ENCODE results near the gene CDC42EP3.

DNA sequence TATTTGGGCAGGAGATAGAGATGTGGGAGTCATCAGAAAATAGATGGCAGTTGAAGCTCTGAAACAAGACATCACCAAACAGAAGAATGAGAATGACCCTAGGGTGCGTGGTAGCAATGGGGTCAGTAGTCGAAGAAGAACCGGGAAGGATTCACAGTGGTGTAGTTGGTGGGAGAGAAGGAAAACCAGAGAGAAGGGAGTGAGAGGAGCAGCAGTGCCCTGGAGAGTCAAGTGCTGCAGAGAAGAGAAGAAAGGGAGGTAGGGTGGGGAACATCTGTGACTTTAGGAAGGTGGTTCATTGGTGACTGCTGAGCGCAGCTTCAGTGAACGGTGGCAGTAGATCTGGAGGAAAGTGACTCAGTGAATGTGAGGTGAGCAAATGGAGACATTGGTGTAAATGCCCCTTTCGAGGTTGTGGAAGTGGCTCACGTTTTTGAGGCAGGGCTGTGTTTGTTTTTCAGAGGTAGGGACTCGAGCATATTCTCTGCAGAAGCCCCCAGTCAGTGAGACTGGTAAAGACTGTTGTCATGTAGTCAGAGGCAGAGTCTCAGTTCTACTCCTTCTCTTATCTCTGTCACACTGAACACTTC, 36.4 kb downstream of the CDC42EP3 start:
- TF ChIP-seq, protein P1, sequence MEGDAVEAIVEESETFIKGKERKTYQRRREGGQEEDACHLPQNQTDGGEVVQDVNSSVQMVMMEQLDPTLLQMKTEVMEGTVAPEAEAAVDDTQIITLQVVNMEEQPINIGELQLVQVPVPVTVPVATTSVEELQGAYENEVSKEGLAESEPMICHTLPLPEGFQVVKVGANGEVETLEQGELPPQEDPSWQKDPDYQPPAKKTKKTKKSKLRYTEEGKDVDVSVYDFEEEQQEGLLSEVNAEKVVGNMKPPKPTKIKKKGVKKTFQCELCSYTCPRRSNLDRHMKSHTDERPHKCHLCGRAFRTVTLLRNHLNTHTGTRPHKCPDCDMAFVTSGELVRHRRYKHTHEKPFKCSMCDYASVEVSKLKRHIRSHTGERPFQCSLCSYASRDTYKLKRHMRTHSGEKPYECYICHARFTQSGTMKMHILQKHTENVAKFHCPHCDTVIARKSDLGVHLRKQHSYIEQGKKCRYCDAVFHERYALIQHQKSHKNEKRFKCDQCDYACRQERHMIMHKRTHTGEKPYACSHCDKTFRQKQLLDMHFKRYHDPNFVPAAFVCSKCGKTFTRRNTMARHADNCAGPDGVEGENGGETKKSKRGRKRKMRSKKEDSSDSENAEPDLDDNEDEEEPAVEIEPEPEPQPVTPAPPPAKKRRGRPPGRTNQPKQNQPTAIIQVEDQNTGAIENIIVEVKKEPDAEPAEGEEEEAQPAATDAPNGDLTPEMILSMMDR (IDR thresholded peaks at IDR 0.05; ENCODE audit: borderline replicate concordance, extremely low read depth, low read length, poor library complexity, severe bottlenecking): no peak
- TF ChIP-seq EZH2 (IDR thresholded peaks at IDR 0.05; ENCODE audit: borderline replicate concordance, low read depth, low read length, severe bottlenecking): no peak

Measured in DND-41 (cell line).